HUES64 (cell line): Measurements from ENCODE around the gene WWOX.

Source experiments
- H3K27ac ChIP-seq: 2 replicates; pipeline ENCODE4 v1.7.0; 2013; ENCODE audit warnings: low read depth, low read length, inconsistent platforms
- H3K27me3 ChIP-seq: 2 replicates; pipeline ENCODE4 v1.6.1; 2013; ENCODE audit warnings: mild to moderate bottlenecking, low read length; ENCODE audit not compliant: insufficient read depth
- H3K36me3 ChIP-seq: 2 replicates; pipeline ENCODE4 v1.6.1; 2013; ENCODE audit warnings: mild to moderate bottlenecking, low read length; ENCODE audit not compliant: insufficient read depth
- H3K4me1 ChIP-seq: 2 replicates; pipeline ENCODE4 v1.6.1; 2013; ENCODE audit warnings: mild to moderate bottlenecking, low read length, moderate library complexity; ENCODE audit not compliant: insufficient read depth
- H3K4me3 ChIP-seq: 2 replicates; pipeline ENCODE4 v1.5.1; 2013; ENCODE audit warnings: mild to moderate bottlenecking, low read length, moderate library complexity
- H3K9ac ChIP-seq: 2 replicates; pipeline ENCODE4 v1.6.1; 2013; ENCODE audit warnings: mild to moderate bottlenecking, low read depth, low read length
- H3K9me3 ChIP-seq: 2 replicates; pipeline ENCODE4 v1.6.1; 2013; ENCODE audit warnings: low read depth, low read length; ENCODE audit not compliant: insufficient read depth
- WGBS: fragments of 150-250, 120-280 bp; methylation state at CpG from one replicate; pipeline ENCODE4 v1.1.7; 2013; ENCODE audit warnings: missing lambda C conversion rate; 5-methylcytosine and 5-hydroxymethylcytosine counted together

WWOX gene

DNA sequence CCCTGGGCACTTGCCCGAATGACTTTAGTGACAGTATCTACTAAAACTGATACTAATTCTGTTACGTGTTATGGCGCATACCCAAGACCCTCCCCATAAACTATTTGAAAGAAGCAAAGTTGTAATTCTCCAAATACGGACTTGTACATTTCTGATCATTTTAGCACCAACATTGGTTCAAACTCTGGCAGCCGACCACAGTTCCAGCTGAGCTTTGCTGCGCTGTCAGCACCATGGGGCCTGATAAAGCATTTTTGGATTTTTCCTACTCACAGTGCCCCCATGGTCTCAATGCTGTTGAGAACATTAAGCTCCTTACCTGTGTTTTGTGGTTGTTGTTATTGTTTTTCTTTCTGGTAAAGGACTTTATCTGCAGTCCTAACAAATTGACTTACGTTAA, 1040.3 kb downstream of the WWOX start:
- WGBS: 95% methylated on average over 7 of the region's 7 CpGs
- no peak overlapping the region for H3K27ac ChIP-seq
- H3K4me3 ChIP-seq: no peak overlapping the region
- H3K4me1 ChIP-seq: no peaks in the 10 kb centered on the region
- H3K27me3 ChIP-seq: no peaks in the 10 kb centered on the region
- no peaks in the 10 kb centered on the region for H3K9me3 ChIP-seq
- H3K9ac ChIP-seq: no peak overlapping the region
- H3K36me3 ChIP-seq: no peaks in the 10 kb centered on the region

DNA sequence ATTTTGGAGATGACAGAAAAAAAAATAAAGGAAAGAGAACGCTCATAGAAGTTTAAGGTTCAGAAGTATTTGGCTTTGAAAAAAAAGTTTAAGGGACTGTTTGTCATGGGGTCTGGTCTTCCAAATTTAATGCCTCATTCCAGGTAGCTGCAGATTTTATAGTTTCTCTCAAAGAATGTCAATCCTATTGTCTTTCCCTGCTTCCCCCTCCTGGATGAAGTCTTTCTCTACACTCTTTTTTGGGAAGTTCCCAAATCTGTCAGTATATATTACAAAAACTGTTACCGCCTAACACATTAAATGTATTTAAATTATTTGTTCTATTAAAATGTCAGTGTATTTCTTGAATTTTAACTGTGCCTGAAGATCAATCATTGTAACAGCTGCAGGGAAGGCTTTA, 1043.6 kb downstream of the WWOX start:
- Histone ChIP-seq H3K4me1 (peaks cover 4% of the 10 kb centered on the region; the same call in 1 of the 2 replicates), H3K9me3 (no peaks in the 10 kb centered on the region), H3K9ac (no peak overlapping the region), H3K27me3 (no peaks in the 10 kb centered on the region), H3K27ac (no peak overlapping the region), H3K4me3 (no peak overlapping the region), H3K36me3 (no peaks in the 10 kb centered on the region)
- 93% methylated on average over 1 of the region's 2 CpGs for WGBS

DNA sequence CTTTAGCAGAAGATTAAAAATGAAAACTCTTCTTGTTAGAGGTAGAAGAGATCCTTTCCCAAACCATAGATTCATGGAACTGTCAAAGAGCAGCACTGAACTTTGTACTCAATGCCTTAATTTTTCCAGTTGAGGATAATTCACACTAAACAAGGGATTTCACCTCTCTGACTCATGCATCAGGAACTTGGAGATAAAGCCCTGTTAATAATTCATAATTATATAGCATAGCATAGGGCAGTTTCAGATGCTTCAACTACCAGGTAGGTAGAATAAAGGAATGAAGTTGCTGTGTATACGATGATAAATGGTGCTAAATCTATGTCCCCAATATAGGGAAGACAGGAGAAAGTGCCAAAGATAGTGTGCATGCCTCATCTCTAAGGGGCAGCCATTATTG, 1050.7 kb downstream of the WWOX start:
- Histone ChIP-seq H3K4me1 (peaks cover 6% of the 10 kb centered on the region; the same call in 1 of the 2 replicates), H3K27ac (no peak overlapping the region), H3K9ac (no peak overlapping the region), H3K9me3 (no peaks in the 10 kb centered on the region), H3K27me3 (no peaks in the 10 kb centered on the region), H3K4me3 (no peak overlapping the region), H3K36me3 (no peaks in the 10 kb centered on the region)
- WGBS: 92% methylated on average over 1 of the region's 1 CpG

DNA sequence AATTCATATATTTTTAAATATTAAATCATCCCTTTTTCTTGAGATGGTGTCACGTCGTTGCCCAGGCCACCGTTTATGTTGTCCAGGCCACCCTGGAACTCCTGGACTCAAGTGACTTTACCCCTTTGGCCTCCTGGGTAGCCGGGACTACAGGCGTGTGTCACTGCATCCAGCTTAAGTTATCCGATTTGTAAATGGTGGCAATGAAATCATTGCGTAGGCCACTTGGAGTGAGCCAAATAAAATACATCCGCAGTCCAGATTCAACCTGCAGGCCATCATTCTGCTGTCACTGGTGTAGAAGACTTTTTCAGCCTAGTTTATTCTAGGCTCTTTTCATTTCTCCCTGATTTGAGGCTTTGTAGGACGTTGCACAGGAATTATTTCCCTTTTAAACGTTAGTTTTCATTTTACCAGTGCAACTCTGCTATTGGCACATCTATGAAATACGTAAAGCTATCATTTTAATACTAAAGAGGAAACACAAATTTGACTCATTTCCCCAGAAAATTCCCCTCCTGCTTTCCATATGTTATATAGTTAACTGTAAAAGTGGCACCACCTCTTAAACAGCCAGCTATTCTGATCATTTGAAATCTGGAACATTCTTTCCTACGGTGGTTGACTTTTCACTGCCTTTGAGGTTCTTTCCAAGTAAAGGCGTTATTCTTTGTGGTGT, 1051.3 kb downstream of the WWOX start:
- WGBS: 95% methylated on average over 13 of the region's 13 CpGs
- Histone ChIP-seq H3K4me1 (peaks cover 6% of the 10 kb centered on the region; the same call in 1 of the 2 replicates), H3K4me3 (no peak overlapping the region), H3K9me3 (no peaks in the 10 kb centered on the region), H3K9ac (no peak overlapping the region), H3K27ac (no peak overlapping the region), H3K27me3 (no peaks in the 10 kb centered on the region), H3K36me3 (no peaks in the 10 kb centered on the region)

DNA sequence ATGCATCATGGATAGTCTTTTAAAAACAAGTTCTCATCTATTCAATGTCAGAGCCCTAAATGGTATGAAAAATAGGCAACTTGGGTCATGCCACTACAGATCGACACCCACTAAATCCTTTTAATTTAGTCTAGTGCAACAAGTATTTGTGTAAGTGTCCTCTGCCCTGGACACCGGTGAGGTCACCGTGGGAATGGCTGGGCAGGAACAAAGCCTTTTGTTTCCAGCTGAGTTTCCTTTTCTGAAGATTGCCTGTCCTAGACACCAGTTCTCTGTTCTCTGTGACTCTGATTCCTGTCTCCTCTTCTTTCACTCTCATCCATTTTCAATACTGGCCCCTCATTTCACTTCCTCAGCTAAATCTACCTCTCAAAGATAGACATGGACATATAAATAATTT, 1054.6 kb downstream of the WWOX start:
- no peak overlapping the region for H3K27ac ChIP-seq
- 94% methylated on average over 3 of the region's 3 CpGs for WGBS

DNA sequence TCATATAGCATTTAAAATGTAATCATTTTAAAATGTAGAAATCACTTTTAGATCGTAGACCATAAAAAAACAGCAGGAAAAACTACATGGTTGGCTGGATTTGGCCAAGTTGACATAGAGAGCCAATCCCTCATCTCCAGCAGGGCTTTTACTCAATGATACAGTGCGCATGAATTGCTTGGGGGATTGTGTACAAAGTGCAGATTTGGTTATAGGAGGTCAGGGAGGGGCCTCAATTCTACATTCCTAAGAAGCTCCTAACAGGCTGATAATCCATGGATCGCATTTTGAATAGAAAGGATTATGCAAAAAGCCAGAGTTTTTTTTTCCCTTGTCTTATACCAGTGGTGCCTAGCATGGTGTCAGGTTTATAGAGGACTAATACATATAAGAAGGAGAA, 1056.0 kb downstream of the WWOX start:
- Histone ChIP-seq H3K9me3 (no peaks in the 10 kb centered on the region), H3K27me3 (no peaks in the 10 kb centered on the region), H3K36me3 (no peaks in the 10 kb centered on the region), H3K27ac (no peak overlapping the region), H3K4me1 (peaks cover 21% of the 10 kb centered on the region), H3K4me3 (no peak overlapping the region), H3K9ac (no peak overlapping the region)
- WGBS: 85% methylated on average over 2 of the region's 3 CpGs

More for the DNA sequence above, 1054.6 kb downstream of the WWOX start:
- no peaks in the 10 kb centered on the region for H3K36me3 ChIP-seq
- H3K9ac ChIP-seq: no peak overlapping the region
- H3K27me3 ChIP-seq: no peaks in the 10 kb centered on the region
- H3K9me3 ChIP-seq: no peaks in the 10 kb centered on the region
- no peak overlapping the region for H3K4me3 ChIP-seq
- H3K4me1 ChIP-seq: peaks cover 18% of the 10 kb centered on the region

DNA sequence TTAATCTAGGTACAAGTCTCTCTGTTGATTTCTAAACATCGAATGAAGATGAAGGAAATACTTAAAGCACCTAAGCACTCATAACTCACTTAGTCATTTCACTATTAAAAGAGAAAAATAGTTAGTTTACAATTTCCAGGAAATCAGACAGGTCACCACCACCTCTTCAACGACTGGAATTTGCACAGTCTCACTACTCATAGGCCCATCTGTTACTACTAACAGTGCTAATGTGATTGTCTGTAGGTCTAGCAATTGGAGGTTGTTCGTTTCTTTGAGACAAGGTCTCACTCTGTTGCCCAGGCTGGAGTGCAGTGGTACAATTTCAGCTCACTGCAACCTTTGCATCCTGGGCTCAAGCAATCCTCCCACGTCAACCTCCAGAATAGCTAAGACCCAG, 1056.5 kb downstream of the WWOX start:
- H3K9ac ChIP-seq: no peak overlapping the region
- no peak overlapping the region for H3K4me3 ChIP-seq
- H3K4me1 ChIP-seq: peaks cover 21% of the 10 kb centered on the region
- no peak overlapping the region for H3K27ac ChIP-seq
- no peaks in the 10 kb centered on the region for H3K36me3 ChIP-seq
- no peaks in the 10 kb centered on the region for H3K27me3 ChIP-seq
- WGBS: 92% methylated on average over 3 of the region's 4 CpGs
- no peaks in the 10 kb centered on the region for H3K9me3 ChIP-seq

DNA sequence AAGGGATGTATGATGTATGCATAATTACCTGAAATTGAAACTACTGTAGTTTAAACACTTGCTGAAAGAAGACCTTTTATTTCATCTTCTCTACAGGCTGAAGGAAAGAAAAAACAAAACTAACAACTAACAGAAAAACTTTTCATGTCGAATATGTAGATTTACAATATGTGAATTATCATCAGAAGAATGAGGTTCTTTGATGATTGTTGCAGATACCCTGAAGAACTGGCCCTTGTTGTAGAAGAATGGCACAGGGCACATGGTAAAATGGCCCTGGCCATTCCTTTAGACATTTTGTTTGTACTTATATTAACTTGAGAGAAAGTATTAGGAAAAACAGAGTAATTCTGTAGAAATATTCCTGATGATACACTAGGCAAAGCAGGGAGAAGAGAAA, 1057.3 kb downstream of the WWOX start:
- H3K27ac ChIP-seq: no peak overlapping the region
- no peak overlapping the region for H3K4me3 ChIP-seq
- no peak overlapping the region for H3K9ac ChIP-seq
- WGBS: 100% methylated on average over 1 of the region's 1 CpG
- no peaks in the 10 kb centered on the region for H3K36me3 ChIP-seq
- H3K27me3 ChIP-seq: no peaks in the 10 kb centered on the region
- H3K4me1 ChIP-seq: peaks cover 21% of the 10 kb centered on the region
- no peaks in the 10 kb centered on the region for H3K9me3 ChIP-seq

DNA sequence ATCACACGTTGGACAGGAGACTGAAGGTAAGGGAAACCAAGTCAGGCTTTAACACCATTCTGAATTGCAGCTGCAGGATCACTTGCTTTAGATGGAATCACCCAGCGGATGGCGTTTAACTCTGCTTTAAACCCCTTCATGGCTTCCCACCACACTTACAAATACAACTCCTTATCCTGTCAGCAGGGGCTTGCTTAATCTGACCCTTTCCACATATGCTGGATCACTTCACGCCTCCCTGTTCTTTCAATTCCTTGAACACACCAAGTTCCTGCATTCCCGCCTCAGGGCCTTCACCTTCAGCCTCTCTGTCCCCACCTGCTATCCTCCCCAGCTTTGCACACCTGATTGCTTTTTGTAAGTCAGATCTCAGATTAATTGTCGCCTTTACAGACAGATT, 1058.9 kb downstream of the WWOX start:
- WGBS: 66% methylated on average over 6 of the region's 6 CpGs
- H3K27ac ChIP-seq: no peak overlapping the region

DNA sequence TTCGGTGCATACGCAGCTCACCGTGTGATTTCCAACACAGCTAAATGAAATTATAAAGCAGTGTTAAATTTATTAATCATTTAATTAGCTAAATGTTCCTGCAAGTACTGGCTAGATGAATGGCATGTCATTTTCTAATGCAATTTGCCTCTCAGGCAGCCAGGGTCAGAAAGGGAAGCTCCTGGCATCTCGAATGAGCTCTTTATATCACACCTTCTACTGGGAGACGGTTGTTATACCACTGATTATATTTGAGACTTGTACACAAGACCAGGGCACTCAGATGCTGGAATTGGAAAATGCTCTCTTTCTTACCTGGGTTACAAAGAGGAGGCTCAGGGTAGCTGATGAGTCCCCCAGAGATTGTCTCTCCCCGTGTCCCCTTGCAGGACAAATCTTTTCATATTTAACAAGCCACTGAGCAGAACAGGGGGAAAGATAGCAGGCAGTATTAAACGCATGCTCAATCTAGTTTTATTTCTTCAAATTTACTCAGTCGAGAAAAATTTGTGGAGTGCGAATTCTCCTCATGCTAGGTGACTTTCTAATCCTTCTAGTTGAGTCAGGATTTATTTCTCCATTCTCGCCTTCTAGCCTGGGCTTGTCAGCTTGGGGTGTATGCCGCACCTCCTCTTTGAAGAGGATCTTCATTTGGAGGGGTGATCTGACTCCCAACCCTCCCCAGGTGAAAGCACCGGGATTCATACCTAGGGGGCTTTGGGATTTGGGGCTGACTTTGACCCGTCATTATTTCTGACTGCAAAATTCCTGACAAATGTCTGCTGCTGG, 1060.0 kb downstream of the WWOX start:
- Histone ChIP-seq H3K27ac (no peak overlapping the region), H3K9ac (no peak overlapping the region), H3K36me3 (no peaks in the 10 kb centered on the region), H3K27me3 (no peaks in the 10 kb centered on the region), H3K9me3 (no peaks in the 10 kb centered on the region), H3K4me1 (peaks cover 22% of the 10 kb centered on the region), H3K4me3 (no peak overlapping the region)
- 92% methylated on average over 10 of the region's 13 CpGs for WGBS

More for the DNA sequence above, 1058.9 kb downstream of the WWOX start:
- Histone ChIP-seq H3K27me3 (no peaks in the 10 kb centered on the region), H3K4me3 (no peak overlapping the region), H3K36me3 (no peaks in the 10 kb centered on the region), H3K9me3 (no peaks in the 10 kb centered on the region), H3K9ac (no peak overlapping the region), H3K4me1 (peaks cover 19% of the 10 kb centered on the region)

DNA sequence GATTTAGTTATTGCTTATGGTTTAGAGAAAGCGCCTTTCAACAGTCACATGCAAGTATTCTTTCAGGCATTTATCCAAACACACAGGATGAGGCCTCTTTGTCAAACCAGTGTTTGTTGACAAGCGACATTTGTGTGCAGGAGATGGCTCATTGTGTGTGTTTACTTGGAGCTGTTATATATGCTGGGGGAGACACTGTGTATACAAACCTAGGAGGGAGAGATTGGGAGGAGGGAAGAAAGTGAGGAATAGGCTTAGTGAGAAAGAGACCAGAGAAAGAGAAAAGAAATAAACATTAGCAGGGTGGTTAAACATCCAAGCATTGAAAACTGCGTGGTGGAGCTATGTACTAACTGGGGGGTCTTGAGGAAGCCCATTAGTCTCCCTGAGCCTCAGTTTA, 1063.5 kb downstream of the WWOX start:
- 91% methylated on average over 3 of the region's 3 CpGs for WGBS

More for the DNA sequence above, 1063.5 kb downstream of the WWOX start:
- Histone ChIP-seq H3K27me3 (no peaks in the 10 kb centered on the region), H3K9ac (no peak overlapping the region), H3K36me3 (no peaks in the 10 kb centered on the region), H3K27ac (no peak overlapping the region), H3K4me3 (no peak overlapping the region), H3K4me1 (peaks cover 24% of the 10 kb centered on the region), H3K9me3 (peaks cover 7% of the 10 kb centered on the region)
